NB4 (cell line): ENCODE measurements around the gene ANKRD66.

Source experiments
- DNase-seq: peaks from one replicate; pipeline ENCODE4 v3.0.0; 2010; ENCODE audit warnings: low read depth
- H3K4me3 ChIP-seq: one replicate; pipeline ENCODE4 v1.5.1; 2011; ENCODE audit warnings: mild to moderate bottlenecking, low read depth, low read length, moderate library complexity
- MAX ChIP-seq: IDR thresholded peaks from 2 replicates; pipeline ENCODE4 v1.6.1; 2011; ENCODE audit warnings: low read depth, low read length
- MYC ChIP-seq: IDR thresholded peaks from 2 replicates; pipeline ENCODE4 v1.6.1; 2011; ENCODE audit warnings: low read depth, low read length
- POLR2A ChIP-seq: IDR thresholded peaks from 2 replicates; pipeline ENCODE4 v1.6.1; 2011; ENCODE audit warnings: mild to moderate bottlenecking; ENCODE audit not compliant: insufficient read length; ENCODE audit errors: extremely low read depth
- TF ChIP-seq, protein P1 (sequence below): IDR thresholded peaks from one replicate; pipeline ENCODE4 v1.5.1; 2012; ENCODE audit warnings: low read depth, low read length

ANKRD66 gene

GRCh38 chr6:46719099-46719498 lies 27.6 kb upstream of the ANKRD66 start:
- DNase-seq = no peak
- TF ChIP-seq, protein P1, sequence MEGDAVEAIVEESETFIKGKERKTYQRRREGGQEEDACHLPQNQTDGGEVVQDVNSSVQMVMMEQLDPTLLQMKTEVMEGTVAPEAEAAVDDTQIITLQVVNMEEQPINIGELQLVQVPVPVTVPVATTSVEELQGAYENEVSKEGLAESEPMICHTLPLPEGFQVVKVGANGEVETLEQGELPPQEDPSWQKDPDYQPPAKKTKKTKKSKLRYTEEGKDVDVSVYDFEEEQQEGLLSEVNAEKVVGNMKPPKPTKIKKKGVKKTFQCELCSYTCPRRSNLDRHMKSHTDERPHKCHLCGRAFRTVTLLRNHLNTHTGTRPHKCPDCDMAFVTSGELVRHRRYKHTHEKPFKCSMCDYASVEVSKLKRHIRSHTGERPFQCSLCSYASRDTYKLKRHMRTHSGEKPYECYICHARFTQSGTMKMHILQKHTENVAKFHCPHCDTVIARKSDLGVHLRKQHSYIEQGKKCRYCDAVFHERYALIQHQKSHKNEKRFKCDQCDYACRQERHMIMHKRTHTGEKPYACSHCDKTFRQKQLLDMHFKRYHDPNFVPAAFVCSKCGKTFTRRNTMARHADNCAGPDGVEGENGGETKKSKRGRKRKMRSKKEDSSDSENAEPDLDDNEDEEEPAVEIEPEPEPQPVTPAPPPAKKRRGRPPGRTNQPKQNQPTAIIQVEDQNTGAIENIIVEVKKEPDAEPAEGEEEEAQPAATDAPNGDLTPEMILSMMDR = no peak
- no peak for TF ChIP-seq POLR2A
- TF ChIP-seq MYC = no peak
- TF ChIP-seq MAX = no peak
- no peak overlapping the region for H3K4me3 ChIP-seq

DNA sequence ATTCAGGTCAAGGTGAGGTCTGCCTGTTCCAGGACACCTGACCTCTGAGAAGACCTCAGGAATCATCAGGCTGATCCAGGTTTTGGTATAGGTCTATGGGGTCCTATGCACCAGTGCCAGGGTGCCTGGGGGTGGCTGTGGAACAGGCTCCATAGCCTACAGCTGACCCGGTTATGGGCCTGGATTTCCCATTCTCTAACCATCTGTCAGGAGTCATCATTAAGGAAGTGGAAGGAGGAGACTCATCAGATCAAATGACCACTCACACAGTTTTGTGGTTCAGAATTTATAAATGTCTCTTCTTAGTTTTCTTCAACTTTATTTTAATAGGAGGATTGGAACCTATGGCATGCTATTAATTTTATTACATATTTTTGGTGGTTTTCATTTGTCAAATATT lies 26.3 kb upstream of the ANKRD66 start:
- H3K4me3 ChIP-seq = no peak overlapping the region
- TF ChIP-seq MYC = no peak
- no peak for TF ChIP-seq MAX
- no peak for TF ChIP-seq POLR2A
- TF ChIP-seq, protein P1 = no peak
- DNase-seq = no peak

DNA sequence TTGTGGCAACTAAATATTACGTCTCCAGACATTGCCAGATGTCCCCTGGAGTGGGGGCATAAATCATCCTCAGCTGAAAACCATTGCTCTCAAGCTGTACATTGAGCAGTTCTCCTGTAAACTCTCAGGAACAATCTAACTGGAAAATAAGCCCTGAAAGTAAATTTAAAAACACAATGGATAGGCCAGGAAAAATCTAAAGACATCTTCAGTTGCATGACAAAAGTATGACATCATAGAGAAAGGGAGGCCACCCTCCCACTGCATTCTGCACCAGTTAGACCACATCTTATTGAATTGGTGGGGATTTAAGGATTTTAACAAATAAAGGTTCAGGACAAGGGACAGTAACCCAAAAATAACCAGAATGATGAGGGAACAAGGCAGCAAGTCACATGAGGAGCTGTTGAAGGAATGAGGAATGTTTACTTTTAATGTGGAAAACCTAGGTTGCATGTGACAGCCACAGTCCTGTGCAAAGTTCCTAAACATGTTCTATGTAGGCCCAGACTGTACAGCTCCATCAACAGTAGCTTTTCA lies 16.9 kb upstream of the ANKRD66 start:
- TF ChIP-seq POLR2A (no peak), MAX (no peak), MYC (no peak)
- TF ChIP-seq, protein P1 = no peak
- no peak for DNase-seq
- H3K4me3 ChIP-seq = no peak overlapping the region

DNA sequence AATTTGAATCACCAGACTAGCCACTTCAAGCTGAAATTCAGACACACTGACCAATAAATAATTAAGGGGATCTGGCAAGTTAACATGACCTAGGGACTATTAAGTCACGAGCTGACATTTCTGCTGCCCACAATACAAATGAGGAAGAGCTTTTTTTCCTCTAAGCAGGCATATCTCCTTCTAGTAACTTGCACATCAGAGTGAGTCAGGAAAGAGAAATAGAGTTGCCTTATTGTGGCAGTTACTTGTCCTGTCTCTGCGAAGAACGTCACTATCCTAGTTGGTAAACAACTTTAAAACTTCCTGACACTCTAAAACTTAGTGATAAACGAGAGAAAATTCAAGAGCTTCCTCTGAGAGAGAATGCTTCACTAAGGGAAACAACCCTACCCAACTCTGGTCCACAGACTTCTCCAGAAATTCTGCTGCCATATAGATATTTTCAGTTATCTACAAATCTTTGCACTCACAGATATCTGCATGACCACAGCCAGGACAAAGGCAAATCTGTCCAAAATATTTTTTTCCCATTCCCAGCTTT lies 15.7 kb upstream of the ANKRD66 start:
- TF ChIP-seq MAX = no peak
- TF ChIP-seq, protein P1 = no peak
- TF ChIP-seq POLR2A = no peak
- TF ChIP-seq MYC = no peak
- H3K4me3 ChIP-seq = no peak overlapping the region
- peak; percentile 18 for DNase-seq

DNA sequence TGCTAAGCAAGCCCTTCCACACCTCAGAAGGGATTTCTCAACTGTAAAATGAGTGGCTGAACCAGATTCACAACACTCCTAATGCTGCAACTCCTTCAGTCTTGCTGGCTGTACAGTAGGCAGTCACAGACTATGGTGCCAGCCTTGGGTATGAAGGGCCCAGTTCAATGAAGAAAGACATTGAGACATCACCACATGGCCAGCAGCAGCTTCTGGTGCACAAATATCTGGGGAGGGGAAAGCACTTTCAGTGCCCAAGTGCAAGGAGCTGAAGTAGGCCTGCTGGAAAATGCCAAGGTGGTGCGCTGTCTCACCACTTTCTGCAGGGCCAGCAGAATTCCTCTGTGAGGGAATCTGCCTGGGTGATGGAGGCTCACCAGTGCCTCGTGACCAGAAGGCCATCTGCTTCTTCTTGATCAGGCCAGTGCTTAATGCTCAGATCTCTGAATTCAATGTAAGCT lies 13.4 kb upstream of the ANKRD66 start:
- no peak for DNase-seq
- no peak overlapping the region for H3K4me3 ChIP-seq
- no peak for TF ChIP-seq MAX
- TF ChIP-seq, protein P1 = no peak
- TF ChIP-seq MYC = no peak
- no peak for TF ChIP-seq POLR2A
